Fibroblast of lung (primary cell): Measurements from ENCODE around the gene TOP1.

Source experiments
- CTCF ChIP-seq, 2 donors: IDR thresholded peaks in 1 of 2; conservative IDR thresholded peaks in 1 of 2; 1 replicate in 1 of 2; 2 replicates in 1 of 2; pipeline ENCODE4 v1.5.1; 2011 to 2012; ENCODE audit warnings: low read length in 2 of 2, control low read depth in 1 of 2, inconsistent platforms in 1 of 2, low read depth in 1 of 2, mild to moderate bottlenecking in 1 of 2
- EZH2 ChIP-seq: IDR thresholded peaks from 2 replicates; pipeline ENCODE4 v1.5.1; 2012; ENCODE audit warnings: low read length, control low read depth, mild to moderate bottlenecking; ENCODE audit errors: missing control alignments

- TF ChIP-seq EZH2 (no peak), CTCF (conservative IDR thresholded peaks at IDR 0.05 in 1 of 2, IDR thresholded peaks at IDR 0.05 in 1 of 2; ENCODE audit: low read depth in 1 of 2, low read length in 2 of 2) (no peak)
Measured at GRCh38 chr20:40983898-40984297, 44.7 kb upstream of the TOP1 start.
